ENCODE results near the gene UBAP1L. TPM values are rescaled to one million over a fixed set of nuclear protein-coding genes. Genes with fewer than 3 reads are reported as not detected.
"Not testable (repeated sequence)": the region's sequence is repeated elsewhere in the genome, so short reads cannot be mapped to it uniquely, and the experiment has no call there.

The UBAP1L gene
- total and polyA plus RNA-seq, 8 donors, result 2.7 to 12.4 (median 9.4) TPM

DNA sequence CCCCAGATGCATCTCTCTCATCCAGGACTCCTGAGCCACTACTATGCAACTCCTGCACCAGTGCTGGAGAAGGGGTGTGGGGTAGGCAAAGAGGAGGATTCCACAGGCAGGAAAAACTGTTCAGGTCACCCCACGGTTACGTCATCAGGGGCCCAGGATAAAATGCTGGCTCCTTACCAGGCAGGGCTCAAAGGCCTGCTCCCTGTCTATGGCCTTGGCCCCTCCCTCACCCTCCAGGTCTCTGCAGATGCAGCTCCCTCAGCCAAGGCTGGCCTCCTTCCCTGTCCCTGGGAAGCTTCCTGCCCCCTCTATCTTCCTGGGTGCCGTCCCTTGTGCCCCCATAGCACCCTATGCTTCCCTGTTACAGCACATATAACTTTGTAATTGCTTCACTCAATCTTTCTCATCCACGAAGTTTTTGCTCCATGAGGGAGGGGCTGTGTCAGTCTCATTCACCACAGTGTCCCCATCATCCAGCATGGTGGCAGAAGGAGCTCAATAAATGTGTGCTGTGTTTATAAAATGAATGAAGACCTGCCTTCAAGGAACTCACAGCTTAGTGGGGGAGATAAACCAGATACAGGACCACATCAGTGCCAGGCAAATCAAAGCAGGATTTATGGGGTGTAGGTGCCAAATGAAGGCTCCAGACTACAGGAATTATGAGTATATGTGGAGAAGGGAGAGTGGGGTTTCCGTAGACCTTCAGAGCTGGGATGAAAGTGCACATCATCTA is 19.8 kb downstream of the UBAP1L start:
- H3K27ac ChIP-seq, result no peak overlapping the region
- intact Hi-C loops (cut with DNase I), result loop anchor here in 1 of 2 donors (10.0 kb wide), 1 partner anchor 60 kb away; no protein-coding TSS in a partner anchor
- no peaks in the 10 kb centered on the region for H3K4me1 ChIP-seq
- no peak for DNase-seq
- peak; percentile 17 for ATAC-seq
- peaks cover 3 to 35% of the 10 kb centered on the region in 2 donors for H3K36me3 ChIP-seq
- TF ChIP-seq CTCF (IDR thresholded peaks at IDR 0.05), result no peak
- H3K4me3 ChIP-seq, result no peak overlapping the region
- H3K27me3 ChIP-seq, result no peaks in the 10 kb centered on the region
- no peaks in the 10 kb centered on the region for H3K9me3 ChIP-seq

- Histone ChIP-seq H3K36me3 (peaks cover 3 to 28% of the 10 kb centered on the region in 2 donors), H3K9me3 (no peaks in the 10 kb centered on the region), H3K4me3 (no peak overlapping the region), H3K27me3 (no peaks in the 10 kb centered on the region), H3K4me1 (no peaks in the 10 kb centered on the region), H3K27ac (no peak overlapping the region)
- no peak for TF ChIP-seq CTCF (IDR thresholded peaks at IDR 0.05)
- intact Hi-C loops (cut with DNase I), result loop anchor here in 1 of 2 donors (10.0 kb wide), 1 partner anchor 60 kb away; no protein-coding TSS in a partner anchor
- peak; percentile 67 for ATAC-seq
- DNase-seq, result no peak
These were observed 20.6 kb downstream of the UBAP1L start for GRCh38 chr15:65094294-65094995.

DNA sequence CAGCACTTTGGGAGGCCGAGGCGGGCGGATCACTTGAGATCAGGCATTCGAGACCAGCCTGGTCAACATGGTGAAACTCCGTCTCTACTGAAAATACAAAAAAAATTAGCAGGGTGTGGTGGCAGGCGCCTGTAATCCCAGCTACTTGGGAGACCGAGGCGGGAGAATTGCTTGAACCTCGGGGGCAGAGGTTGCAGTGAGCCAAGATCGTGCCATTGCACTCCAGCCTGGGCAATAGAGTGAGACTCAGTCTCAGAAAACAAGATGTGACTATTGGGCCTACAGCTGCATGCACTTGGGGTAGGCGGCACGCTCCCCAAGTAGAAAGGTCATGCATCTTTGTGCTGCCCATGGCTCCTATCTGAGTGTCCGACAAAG is 21.2 kb downstream of the UBAP1L start:
- H3K4me1 ChIP-seq, H3K4me3 ChIP-seq, H3K27ac ChIP-seq, DNase-seq, H3K27me3 ChIP-seq, H3K9me3 ChIP-seq, ATAC-seq: not testable (repeated sequence)
- intact Hi-C loops (cut with DNase I), result loop anchor here in 1 of 2 donors (10.0 kb wide), 1 partner anchor 59 kb away; no protein-coding TSS in a partner anchor
- peaks cover 0 to 21% of the 10 kb centered on the region in 2 donors for H3K36me3 ChIP-seq

DNA sequence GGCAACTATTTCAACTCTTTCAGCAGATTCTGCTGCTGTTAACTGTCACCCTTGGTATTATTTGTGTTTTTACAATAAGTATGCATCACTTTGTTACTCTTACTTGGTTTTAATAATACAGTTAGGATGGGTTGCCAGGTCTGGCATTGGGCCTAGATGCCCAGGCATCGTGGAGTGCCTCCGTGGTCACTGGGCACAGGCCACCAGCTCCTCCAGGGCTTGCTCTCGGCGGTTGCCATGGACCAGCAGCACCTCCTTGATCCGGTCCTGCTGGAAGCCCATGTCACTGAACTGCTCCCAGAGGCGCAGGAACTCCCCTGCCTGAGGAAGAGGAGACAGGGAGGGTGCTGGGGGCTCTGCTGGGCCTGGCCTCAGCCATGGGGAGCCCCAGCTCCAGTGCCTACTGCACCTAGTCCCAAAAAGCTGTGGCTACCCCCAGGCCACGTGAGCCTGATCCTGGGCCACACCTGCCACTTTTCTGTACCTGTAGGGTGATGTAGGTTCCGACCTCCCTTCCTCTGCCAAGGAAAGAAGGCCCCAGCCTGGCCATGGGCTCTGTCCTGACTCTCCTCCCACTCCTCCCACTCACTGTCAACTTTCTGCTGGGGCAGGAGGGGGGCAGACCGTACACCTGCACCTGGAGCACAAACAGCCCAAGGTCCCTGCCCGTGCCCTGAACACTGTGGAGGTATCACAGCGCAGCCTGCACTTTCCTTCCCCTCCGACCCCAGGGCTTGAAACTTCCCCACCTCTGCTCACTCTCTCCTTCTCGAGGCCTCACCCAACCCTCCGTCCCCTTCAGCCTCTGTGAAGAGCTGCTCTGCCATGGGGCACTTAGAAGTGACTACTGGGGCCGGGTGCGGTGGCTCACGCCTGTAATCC is 21.8 kb downstream of the UBAP1L start:
- Histone ChIP-seq H3K4me3 (no peak overlapping the region), H3K9me3 (no peaks in the 10 kb centered on the region), H3K36me3 (peaks cover 0 to 15% of the 10 kb centered on the region in 2 donors), H3K27me3 (no peaks in the 10 kb centered on the region), H3K4me1 (peaks cover 3 to 4% of the 10 kb centered on the region in 2 donors), H3K27ac (no peak overlapping the region)
- ATAC-seq (no peak), DNase-seq (no peak)
- TF ChIP-seq CTCF (IDR thresholded peaks at IDR 0.05), result no peak
- intact Hi-C loops (cut with DNase I), result loop anchor here in 1 of 2 donors (10.0 kb wide), 1 partner anchor 58 kb away; no protein-coding TSS in a partner anchor

DNA sequence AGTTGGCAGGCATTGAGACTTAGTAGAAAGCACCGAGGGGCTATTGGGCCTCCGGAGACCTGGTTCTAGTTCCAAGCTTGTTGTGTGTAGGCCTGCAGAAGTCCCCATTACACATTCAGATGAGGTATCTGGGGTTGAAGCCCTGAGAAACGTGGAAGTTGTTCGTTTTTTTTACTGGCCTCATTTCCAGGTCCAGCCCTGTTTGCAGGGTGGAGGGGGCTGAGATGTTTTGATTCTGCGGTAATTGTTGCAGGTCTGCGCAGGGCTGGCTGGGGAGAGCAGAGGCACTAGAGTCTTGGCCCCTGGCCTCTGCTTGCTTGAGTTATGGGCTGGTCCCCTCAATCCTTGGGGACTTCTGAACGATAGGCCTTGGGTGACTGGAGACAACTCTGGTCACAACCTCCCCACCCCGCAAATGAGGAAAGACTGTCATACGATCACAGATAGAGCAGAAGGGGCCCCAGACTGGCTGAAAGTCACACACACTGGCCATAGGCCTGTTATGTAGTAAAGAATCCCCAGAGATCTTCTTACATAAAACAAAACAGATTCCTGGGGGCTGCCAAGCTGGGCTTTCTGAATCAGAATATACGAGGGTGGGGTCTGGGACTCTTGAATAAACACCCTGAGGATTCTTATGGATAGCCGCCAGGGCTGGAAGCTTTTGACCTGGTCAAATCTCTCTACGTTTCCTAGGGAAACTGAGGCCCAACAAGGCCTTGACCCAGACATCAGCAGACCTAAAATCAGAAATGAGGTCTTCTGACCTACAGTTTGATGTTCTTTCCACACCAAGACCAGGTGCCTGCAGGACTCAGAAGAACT is 22.8 kb downstream of the UBAP1L start:
- no peak overlapping the region for H3K27ac ChIP-seq
- no peak overlapping the region for H3K4me3 ChIP-seq
- no peak for ATAC-seq
- H3K36me3 ChIP-seq, result peaks cover 0 to 5% of the 10 kb centered on the region in 2 donors
- no peaks in the 10 kb centered on the region for H3K9me3 ChIP-seq
- no peak for DNase-seq
- intact Hi-C loops (cut with DNase I), result loop anchor here in 1 of 2 donors (10.0 kb wide), 1 partner anchor 57 kb away; no protein-coding TSS in a partner anchor
- TF ChIP-seq CTCF (IDR thresholded peaks at IDR 0.05), result no peak
- H3K27me3 ChIP-seq, result no peaks in the 10 kb centered on the region
- H3K4me1 ChIP-seq, result peaks cover 10 to 14% of the 10 kb centered on the region in 2 donors

All from left lung (tissue), 10 donors.